HG03520 (cell line): ENCODE measurements around the gene MMP24OS.
A peak's percentile ranks its signal among the peaks of the same experiment; 100 is the strongest.

Experiments used
- ATAC-seq: cut with Tn5 transposase; IDR thresholded peaks from one replicate; pipeline ENCODE4 v1.9.1; 2021; ENCODE audit warnings: mild to moderate bottlenecking, moderate library complexity; ENCODE audit not compliant: unreplicated experiment

Gene MMP24OS

DNA sequence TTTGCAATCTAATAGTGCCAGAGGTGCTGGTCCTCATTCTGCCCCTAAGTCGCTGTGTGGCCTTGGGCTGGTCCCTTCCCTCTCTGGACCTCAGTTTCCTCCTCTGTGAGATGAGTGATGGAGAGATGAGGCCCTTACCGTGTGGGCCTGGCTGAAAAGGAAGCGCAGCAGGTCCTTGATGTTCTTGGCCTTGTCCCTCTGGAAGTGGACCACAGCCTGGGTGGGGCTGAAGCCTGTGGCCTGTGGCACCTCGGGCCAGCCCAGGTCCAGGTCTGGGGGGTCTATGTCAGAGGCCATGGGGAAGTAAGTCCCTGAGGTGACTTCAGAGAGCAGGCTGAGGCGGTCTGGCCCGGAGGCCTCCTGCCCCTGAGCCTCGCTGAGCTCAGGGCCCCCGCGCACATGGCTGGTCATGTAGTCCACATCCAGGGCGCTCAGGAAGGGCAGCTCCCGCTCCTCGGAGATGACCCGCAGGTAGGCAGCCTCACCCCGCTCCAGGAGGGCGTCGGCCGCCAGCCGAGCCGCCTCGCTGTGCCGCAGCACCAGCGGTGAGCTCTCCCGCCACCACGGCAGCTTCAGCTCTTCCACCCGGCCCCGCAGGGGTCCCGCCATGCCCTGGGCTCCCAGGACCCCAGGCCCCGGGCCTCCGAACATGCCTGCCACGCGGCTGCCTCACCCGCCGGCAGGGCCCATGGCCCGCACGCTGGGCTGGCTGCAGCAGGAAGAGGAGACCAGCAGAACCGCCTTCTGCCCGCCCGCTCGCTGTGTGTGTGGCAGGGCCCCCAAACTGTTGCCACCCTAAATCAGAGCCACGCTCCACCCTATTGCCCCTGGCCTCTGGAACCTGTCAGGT, 14.0 kb upstream of the MMP24OS start, which contains the start of gene FAM83C:
Gene FAM83C, minus strand, starts transcription at position 772 of the 850 bp plus-strand sequence. Its CDS starts 121 bp downstream, at position 651.
- no peak for ATAC-seq

DNA sequence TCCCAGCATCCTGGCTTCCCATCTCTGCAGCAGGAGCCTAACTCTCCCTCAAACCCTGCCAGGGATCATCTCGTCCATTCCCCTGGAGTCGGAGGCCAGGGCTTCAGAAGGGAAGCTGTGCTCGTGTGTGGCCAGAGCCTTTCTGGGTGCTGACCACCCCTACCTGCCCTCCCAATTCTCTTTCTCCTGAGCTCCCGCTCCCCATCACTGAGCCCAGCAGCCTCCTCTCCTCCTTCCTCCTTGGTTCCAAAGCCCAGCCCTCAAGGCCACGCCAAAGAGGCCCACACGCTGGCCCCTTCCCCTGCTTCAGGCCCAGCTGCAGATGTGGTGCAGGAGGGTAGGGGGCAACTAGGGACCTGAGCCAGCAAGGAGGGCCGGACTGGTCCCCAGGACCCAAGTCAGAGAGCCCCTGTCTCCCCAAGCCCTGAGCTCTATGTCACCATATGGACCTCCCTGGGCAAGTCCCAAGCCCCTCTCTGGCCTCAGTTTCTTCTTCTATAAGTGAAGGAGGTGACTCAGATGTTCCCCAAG, 13.0 kb upstream of the MMP24OS start:
- ATAC-seq: no peak

GRCh38 chr20:35290186-35290886, 12.4 kb upstream of the MMP24OS start:
- ATAC-seq: no peak

GRCh38 chr20:35288325-35289060, 10.6 kb upstream of the MMP24OS start:
- no peak for ATAC-seq

GRCh38 chr20:35287509-35288324, 9.8 kb upstream of the MMP24OS start:
- ATAC-seq: no peak

GRCh38 chr20:35286899-35287508, 9.1 kb upstream of the MMP24OS start:
- ATAC-seq: no peak

- ATAC-seq: no peak
Measured at GRCh38 chr20:35286077-35286898, 8.4 kb upstream of the MMP24OS start.

- no peak for ATAC-seq
Measured at GRCh38 chr20:35285806-35286076, 7.8 kb upstream of the MMP24OS start.

GRCh38 chr20:35284992-35285805, 7.3 kb upstream of the MMP24OS start:
- ATAC-seq: no peak

DNA sequence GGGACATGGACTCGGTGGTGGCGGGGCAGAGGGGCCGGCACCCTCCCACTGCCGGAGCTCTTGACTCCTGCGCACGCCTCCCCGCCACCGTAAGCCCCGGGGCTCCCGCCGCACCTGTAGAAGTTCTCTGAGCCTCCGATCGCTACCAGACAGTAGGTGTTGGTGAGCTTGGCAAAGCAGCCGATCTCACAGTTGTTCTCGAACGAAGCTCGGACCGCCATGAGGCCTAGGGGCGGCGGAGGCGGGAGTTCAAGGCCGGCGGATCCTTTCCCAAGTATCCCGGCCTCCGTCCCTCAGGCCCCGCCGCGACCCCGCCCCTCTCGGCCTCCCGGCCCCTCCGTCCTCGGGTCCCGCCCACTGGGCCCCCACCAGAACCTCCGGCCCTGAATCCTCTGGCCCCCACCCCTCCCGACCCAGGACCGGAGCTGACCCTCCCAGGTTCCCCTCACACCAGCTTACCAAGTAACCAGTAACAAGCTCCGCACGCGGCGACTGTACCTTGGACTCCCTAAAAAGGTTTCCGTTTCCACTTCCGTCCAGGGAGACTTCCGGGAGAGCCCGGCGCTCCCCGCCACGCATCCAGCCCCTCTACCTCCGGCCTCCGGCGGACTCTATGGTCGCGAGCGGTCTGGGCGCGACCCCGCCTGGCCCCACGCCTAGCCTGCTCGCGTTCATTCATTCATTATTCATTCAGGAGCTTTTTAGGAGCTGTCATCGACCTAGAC, 6.5 kb upstream of the MMP24OS start, which contains the start of gene EIF6:
Gene EIF6, minus strand, starts transcription at position 506 of the 725 bp plus-strand sequence. Its CDS starts 285 bp downstream, at position 221.
- peak; percentile 63 for ATAC-seq

DNA sequence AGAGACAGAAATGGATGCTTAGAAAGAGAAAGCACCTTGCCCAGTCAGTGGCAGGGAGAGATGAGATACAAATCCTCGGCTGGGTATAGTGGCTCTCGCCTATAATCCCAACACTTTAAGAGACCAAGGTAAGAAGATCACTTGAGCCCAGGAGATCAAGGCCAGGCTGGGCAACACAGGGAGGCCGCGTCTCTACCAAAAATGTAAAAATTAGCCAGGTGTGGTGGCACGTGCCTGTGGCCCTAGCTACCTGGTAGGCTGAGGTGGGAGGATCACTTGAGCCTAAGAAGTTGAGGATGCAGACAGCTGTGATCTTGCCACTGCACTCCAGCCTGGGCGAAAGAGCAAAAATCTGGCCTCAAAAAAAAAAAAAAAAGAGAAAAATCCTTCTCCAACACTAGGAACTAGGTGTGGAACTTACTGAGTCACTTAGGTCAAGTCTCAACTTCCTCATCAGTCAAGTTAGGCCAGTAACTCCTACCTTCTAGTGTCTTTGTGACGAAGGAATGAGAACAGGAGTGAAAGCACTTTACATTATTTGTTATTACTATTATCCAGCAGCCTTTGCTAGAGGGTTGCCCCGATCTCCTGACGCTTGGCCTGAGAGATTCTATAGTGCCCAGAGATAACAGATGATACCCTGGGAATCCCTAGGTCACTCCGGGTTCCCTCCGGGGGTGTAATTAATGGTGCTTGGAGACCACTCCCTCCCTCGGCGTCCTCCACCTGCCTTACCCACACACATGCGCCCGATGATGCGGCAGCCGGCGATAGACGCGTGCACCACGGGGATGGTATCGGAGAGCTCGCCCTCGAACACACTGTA, 5.7 kb upstream of the MMP24OS start:
- ATAC-seq: peak; percentile 11

DNA sequence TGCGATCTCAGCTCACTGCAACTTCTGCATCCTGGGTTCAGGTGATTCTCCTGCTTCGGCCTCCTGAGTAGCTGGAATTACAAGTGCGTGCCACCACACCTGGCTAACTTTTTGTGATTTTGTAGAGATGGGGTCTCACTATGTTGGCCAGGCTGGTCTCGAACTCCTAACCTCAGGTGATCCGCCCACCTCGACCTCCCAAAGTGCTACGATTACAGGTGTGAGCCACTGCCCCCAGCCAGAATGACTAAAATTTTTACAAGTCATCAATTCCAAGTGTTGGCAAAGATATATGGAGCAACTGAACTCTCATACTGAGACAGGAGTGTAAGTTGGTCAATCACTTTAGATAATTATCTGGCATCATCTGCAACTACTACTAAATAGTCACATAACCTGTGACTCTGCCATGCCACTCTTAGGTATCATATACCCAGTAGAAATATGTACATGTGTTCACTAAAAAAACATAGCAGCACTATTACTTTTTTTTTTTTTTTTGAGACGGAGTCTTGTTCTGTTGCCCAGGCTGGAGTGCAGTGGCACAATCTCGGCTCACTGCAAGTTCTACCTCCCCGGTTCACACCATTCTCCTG, 3.7 kb upstream of the MMP24OS start:
- no peak for ATAC-seq

GRCh38 chr20:35280523-35280922, 2.6 kb upstream of the MMP24OS start:
- ATAC-seq: no peak

- ATAC-seq: no peak
Measured at GRCh38 chr20:35279533-35280174, 1.7 kb upstream of the MMP24OS start.

DNA sequence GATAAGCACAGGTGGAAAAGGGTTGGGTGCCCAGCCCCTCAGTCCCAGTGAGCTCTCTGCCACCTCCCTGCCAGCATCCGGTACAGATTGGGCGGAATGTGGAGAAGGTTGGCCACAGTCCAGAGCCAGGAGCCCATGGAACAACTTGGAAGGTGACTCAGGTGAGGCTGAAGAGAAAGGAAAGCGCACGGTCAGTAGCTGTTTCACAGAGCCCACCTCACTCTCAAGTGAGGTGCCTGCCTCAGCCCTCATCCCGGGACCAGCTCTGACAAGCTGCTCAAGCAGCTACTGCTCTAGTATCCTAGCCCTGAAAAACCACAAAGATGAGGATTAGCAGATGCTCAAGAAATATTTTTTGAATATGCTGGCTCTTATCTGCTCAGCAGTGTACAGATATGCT, 1.1 kb upstream of the MMP24OS start:
- ATAC-seq: no peak

DNA sequence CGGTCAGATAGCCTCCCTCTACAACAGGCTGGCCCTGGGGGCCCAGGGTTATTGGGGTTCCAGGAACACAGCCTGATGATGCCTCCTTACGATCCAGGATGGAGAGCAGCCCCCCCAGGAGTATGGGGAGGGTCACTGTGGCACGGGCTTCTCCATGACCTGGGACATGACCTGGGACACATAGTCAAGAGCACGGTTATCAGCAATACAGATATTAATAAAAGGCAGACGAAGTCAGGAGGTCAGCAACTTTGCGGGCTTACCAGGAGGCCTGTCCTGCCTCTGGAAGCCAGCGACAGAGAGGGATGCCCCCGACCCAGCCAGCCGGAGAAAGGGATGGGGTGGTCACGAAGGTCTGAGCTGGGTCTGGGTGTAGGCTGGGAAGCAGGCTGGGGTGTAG, 795 bp downstream of the MMP24OS start:
- no peak for ATAC-seq
